H1 (cell line): ENCODE measurements around the gene DPP4. TPM values are rescaled to one million over a fixed set of nuclear protein-coding genes. Genes with fewer than 3 reads are reported as not detected.

Source experiments
- FOSL1 ChIP-seq: IDR thresholded peaks from 2 replicates; pipeline ENCODE4 v1.6.1; 2011; ENCODE audit warnings: mild to moderate bottlenecking, low read depth, low read length, moderate library complexity; ENCODE audit not compliant: insufficient read depth
- polyA plus RNA-seq, 7 experiments: library from polyadenylated mRNA; depleted of rRNA in 3 of 7; stranded (reverse) in 5 of 7; unstranded in 2 of 7; fragments of >200 nt in 5 of 7; fragments of 200-250 nt in 2 of 7; gene quantifications; 1 replicate in 5 of 7; 2 replicates in 1 of 7; 4 replicates in 1 of 7; pipeline versions ENCODE4 v1.2.1 to v1.2.3, GENCODE V29; 2011 to 2013; ENCODE audit warnings: missing spikeins in 2 of 7, mixed read lengths in 2 of 7
- total RNA-seq: library from RNA; stranded (reverse); fragmentation: NEBNext Ultra II Directional; extraction: Animal tissue kit (Norgen Biotek cat#: 25700); gene quantifications from 2 replicates; pipeline ENCODE4 v1.2.1, GENCODE V29; 2021

Gene DPP4
- total and polyA plus RNA-seq, 2 of the 8 experiments (the other 6 are each of a cell fraction or from before 2014, with no cell fraction given): 1.3 to 3.1 TPM

DNA sequence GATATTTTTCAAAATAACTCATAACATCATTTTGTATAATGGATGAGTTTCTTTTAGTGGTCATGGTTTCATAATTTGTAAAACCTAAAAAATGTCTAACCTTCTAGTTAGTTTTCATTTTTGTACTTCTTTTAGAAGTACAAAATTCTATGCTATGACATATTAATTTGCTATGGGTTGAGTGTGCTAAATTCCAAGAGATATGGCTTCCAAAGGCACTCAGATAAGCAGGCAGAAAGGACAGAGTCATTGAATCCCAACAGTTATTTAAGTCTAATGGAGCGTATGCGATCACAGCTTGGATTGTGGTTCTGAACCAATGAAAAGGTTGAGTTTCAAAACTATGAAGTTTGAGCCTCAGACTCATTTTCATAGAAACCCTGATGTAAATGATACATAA is 41.1 kb upstream of the DPP4 start (continued):
- TF ChIP-seq FOSL1: no peak
- TF ChIP-seq, all 59 proteins: peak for 0
